ENCODE measurements around the gene TRAPPC10.

The TRAPPC10 gene

DNA sequence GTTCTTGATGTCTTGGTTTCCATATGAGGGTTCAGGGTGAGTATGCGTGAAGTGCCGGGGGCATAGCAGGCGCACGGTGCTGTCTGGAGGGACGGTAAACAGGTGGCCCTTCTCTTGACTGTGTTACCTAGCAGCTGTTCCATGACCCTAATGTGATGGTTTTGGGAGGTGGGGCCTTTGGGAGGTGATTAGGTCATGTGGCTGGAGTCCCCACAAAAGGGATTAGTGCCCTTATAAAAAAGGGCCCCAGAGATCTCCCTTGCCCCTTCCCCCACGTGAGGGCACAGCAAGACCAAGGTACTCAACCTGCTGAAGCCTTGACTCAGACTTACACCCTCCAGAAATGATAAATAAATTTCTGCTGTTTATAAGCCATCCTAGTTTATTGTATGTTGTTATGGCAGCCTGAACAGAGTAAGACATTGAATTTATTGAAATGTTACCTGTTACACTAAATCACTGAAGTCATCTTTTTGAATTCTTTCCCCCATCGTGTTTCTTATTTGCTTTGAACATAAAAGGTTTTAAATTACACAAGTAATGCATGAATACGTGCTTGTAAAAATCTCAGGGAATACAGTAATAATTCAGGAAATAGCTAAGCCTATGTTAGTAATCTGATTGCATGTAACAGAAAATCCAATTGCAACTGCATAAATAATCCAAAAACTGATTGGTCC, 15.6 kb downstream of the TRAPPC10 start:
- no peak for DNase-seq (ENCODE audit: low read depth)
- TF ChIP-seq, protein P1, sequence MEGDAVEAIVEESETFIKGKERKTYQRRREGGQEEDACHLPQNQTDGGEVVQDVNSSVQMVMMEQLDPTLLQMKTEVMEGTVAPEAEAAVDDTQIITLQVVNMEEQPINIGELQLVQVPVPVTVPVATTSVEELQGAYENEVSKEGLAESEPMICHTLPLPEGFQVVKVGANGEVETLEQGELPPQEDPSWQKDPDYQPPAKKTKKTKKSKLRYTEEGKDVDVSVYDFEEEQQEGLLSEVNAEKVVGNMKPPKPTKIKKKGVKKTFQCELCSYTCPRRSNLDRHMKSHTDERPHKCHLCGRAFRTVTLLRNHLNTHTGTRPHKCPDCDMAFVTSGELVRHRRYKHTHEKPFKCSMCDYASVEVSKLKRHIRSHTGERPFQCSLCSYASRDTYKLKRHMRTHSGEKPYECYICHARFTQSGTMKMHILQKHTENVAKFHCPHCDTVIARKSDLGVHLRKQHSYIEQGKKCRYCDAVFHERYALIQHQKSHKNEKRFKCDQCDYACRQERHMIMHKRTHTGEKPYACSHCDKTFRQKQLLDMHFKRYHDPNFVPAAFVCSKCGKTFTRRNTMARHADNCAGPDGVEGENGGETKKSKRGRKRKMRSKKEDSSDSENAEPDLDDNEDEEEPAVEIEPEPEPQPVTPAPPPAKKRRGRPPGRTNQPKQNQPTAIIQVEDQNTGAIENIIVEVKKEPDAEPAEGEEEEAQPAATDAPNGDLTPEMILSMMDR (IDR thresholded peaks at IDR 0.05; ENCODE audit: control insufficient read depth, extremely low read depth, insufficient read depth), result no peak
- no peak overlapping the region for H3K4me3 ChIP-seq (ENCODE audit: low read depth, low read length)

DNA sequence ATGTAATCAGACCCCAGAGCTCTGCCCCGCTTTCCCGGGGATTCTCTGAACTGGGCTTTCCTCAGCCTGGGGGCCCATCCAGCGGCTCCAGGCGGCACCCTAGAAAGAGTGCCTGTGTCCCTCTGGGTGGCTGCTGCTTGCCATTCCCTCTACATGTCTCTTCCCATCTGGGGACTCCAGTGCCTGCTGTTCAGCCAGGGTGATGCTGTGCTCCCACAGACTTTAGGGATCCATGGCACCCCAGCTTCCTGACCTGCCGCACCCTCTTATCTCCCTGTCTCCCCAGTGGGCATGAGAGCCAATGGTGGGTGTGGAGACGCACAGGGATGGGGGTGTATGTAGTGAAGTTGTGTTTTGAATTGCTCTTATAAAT, 16.2 kb downstream of the TRAPPC10 start:
- DNase-seq (ENCODE audit: low read depth), result no peak
- TF ChIP-seq, protein P1 (IDR thresholded peaks at IDR 0.05; ENCODE audit: control insufficient read depth, extremely low read depth, insufficient read depth), result no peak
- H3K4me3 ChIP-seq (ENCODE audit: low read depth, low read length), result no peak overlapping the region

DNA sequence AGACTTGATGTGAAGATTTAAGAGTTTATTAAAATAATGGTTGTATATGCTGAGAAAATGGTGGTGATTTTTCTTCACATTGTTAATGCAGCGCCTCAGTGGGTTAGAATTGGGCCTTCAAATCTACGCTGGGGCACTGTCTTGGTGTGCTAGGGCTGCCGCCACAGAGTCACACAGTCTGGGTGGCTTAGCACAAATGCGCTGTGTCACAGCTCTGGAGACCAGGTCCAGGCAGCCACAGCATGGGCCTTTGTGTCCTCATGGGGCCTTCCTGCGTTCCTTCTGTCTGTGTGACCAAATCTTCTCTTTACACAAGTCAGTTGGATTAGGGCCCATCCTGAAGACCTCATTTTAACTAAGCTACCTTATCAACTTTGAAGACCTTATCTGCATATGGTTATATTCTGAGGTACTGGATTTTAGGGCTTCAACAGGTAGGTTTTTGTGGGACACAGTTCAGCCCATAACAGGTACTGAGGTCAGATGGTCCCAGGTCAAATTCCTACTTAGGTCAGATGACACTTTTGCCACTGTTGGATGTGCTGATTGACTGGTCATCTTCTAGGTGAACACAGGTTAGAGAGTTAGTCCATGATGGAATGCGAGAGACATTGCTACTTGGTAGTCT, 17.5 kb downstream of the TRAPPC10 start:
- TF ChIP-seq, protein P1 (IDR thresholded peaks at IDR 0.05; ENCODE audit: control insufficient read depth, extremely low read depth, insufficient read depth), result no peak
- no peak for DNase-seq (ENCODE audit: low read depth)
- no peak overlapping the region for H3K4me3 ChIP-seq (ENCODE audit: low read depth, low read length)

DNA sequence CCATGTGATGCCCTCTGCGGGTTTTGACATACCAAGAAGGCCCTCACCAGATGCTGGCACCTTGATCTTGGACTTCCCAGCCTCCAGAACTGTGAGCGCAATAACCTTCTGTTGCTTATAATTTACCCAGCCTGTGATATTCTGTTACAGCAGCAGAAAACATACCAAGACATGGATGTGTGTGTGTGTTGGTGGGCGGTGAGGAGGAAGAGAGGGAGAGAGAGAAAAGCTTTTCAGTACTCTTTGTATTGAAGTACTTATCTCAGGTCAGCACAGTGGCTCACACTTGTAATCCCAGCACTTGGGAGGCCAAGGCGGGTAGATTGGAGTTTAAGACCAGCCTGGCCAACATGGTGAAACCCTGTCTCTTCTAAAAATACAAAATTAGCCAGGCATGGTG, 23.1 kb downstream of the TRAPPC10 start:
- no peak for DNase-seq (ENCODE audit: low read depth)
- no peak overlapping the region for H3K4me3 ChIP-seq (ENCODE audit: low read depth, low read length)
- TF ChIP-seq, protein P1 (IDR thresholded peaks at IDR 0.05; ENCODE audit: control insufficient read depth, extremely low read depth, insufficient read depth), result no peak

GRCh38 chr21:44038063-44038462, 26.0 kb downstream of the TRAPPC10 start:
- H3K4me3 ChIP-seq (ENCODE audit: low read depth, low read length), result no peak overlapping the region
- no peak for DNase-seq (ENCODE audit: low read depth)
- TF ChIP-seq, protein P1 (IDR thresholded peaks at IDR 0.05; ENCODE audit: control insufficient read depth, extremely low read depth, insufficient read depth), result no peak

DNA sequence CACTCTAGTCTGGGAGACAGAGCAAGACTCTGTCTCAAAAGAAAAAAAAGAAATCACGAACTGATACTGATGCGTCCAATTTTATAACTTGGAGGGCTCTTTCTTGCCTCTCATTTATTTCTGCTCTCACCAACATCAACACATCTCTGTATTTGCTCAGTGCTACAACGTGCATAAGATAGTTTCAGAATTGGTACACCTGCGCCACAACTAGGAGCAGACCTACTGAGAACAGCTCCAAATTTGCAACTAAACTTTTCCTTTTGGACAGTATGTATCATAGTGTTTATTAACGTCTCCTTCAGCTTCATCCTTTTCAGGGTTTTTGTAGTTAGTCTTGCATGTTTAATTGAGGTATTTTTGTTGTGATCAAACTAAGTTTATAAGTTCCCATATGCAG, 27.7 kb downstream of the TRAPPC10 start:
- TF ChIP-seq, protein P1 (IDR thresholded peaks at IDR 0.05; ENCODE audit: control insufficient read depth, extremely low read depth, insufficient read depth), result no peak
- H3K4me3 ChIP-seq (ENCODE audit: low read depth, low read length), result no peak overlapping the region
- no peak for DNase-seq (ENCODE audit: low read depth)

- no peak overlapping the region for H3K4me3 ChIP-seq (ENCODE audit: low read depth, low read length)
- DNase-seq (ENCODE audit: low read depth), result no peak
- TF ChIP-seq, protein P1 (IDR thresholded peaks at IDR 0.05; ENCODE audit: control insufficient read depth, extremely low read depth, insufficient read depth), result no peak
These were observed 31.5 kb downstream of the TRAPPC10 start for GRCh38 chr21:44043613-44044012.

Measured in LNCaP clone FGC (cell line).